ENCODE data around the gene HAPSTR1.
A peak's percentile ranks its signal among the peaks of the same experiment; 100 is the strongest.

HAPSTR1 gene

DNA sequence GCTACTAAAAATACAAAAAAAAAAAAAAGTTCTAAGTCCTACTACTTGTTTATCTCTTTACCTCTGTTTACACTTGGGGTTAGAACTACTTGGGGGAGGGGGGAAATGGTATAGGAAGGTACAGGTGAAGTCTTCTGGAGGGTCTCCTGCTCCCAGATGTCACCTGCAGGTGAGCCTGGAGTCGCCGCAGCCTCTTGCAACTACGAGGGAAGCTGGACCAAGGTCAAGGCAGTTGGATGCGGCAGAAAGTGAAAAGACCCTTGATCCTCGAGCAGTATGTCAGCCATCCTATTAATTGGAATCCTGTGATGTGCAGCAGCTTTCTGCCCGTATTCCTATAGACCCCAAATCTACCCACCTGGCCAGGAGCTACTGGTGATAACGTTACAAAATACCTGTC, 33.0 kb downstream of the HAPSTR1 start:
- DNase-seq: no peak

DNA sequence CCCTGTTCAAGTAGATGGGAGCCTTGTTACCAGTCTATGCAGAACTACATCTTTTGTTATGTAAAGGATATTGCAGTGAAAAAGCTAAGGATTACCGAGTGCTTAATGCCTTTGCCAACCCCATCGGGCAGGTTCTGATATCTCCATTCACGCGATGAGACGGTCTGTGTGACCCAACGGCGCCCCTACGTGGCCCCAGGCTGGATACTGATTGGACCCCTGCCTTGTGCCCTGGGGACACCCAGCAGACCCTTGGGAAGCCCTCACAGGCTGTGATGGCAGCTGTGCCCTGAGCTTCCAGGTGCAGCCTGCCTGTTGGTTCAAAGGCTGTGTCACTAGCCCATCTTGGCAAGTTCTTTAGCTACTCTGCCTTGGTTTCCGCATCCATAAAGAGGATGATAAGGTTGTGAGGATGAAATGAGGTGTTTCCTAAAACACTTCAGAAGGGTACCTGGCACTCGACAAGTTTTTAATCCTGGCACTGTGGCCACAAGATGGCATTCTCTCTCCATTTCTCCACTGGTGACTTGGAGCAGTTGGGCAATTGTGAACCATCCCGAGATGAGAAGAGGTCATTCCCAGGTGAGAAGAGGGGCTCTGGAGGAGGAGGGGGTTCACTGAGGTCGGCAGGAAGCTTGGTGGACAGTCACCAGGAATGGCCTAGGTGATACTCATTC, 33.6 kb downstream of the HAPSTR1 start:
- no peak for DNase-seq

DNA sequence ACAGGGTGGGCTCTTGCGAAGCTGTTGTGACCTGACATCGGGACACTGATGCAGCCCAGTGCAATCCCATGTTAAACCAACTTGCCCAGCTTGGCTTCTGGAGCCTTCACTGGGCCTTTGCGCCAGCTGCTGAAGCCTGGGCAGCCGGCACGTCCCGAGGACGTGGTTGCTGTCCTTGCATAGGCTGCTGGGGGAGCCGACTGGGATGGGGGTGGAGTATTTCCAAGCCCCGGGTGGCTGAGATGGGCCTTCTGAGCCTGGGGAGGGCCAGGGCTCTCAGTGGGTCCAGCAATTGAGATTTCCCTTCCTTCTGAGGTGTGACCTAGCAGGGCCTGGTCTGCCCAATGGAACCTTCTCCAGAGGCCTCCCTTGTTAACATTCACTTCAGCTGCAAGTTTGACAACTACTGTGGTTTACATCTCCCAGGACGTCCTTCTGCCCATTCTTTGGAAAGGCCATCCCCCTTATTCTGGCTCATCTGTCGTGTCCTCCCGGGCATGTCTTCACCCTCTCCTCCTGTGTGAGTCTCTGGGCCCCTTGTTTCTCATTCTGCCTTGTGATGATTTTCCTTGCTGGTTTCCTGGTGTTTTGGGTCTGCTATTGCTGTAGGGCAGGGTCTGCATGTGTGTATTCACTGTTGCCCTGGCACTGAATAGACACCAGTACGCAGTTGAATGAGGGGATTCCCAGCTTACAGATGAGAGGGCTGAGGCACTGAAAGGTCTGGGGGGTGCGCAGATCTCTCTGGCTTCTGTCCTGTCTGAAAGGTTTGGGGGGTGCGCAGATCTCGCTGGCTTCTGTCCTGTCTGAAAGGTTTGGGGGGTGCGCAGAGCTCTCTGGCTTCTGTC, 34.4 kb downstream of the HAPSTR1 start:
- DNase-seq: no peak

DNA sequence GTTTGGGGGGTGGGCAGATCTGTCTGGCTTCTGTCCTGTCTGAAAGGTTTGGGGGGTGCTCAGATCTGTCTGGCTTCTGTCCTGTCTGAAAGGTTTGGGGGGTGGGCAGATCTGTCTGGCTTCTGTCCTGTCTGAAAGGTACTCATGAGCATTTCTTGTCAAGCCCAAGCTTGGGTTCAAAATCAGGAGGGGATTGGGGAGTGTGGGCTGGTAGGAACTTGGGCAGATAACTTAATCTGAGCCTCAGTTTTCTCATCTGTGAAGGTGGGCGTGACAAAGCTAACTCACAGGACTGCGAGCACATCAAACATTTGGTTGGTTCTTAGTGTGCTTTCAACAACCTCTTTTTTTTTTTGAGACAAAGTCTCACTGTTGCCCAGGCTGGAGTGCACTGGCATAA, 35.2 kb downstream of the HAPSTR1 start:
- no peak for DNase-seq

DNA sequence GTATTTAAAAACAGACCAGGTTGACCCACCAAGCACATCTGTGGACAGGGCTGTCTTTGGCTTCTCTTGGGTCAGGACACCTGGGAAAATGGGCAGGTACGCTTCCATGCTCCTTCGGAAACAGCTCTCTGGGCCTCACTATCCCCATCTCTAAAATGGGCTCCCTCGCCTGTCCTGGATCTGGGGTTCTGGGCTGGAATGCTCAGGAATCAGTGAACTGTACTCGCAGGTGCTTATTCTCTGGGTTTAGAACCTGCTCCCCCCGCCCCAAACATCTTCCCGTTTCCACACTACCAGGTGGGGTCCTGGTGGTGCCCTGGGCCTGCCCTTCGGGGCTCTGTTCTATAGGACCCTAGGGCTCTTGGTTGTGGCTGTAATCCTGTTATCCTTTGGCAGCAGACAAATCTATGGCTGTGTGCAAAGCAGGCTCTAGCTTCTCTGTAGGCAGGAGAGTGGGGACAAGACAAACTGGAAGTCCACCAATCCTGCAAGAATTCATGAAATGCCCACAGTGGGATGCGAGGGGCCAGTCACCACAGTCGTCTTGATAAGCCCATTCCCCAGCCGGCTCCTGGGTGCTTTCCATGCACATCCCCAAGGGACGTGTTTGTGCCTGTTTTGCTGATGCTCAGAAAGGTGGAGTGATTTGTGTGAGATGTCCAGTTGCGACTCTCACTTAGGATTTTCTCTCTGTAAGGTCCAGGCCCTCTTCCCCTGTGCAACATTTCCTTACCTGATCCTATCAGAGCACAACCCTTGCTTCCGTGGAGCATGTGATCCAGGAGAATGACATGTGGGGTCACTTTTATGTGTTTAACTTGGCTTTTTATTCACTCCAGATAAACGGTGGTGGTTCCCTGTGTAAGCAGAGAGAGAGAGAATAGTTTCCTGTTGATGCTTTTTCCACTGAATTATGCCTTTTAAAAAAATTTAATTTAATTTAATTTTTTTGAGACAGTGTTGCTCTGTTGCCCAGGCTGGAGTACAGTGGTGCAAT, 37.2 kb downstream of the HAPSTR1 start:
- no peak for DNase-seq

DNA sequence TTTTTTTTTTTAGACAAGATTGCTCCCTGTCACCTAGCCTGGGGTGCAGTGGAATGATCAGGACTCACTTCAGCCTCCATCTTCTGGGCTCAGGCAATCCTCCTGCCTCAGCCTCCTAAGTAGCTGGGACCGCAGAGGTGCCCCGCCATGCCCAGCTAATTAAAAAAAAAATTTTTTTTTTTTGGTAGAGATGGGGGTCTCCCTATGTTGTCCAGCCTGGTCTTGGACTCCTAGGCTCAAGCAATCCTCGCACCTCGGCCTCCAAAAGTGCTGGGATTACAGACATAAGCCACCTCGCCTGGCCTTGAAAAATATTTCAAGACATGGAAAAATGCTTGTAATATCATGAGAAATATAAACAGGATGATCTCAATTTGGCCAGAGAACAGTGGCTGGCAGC, 42.9 kb downstream of the HAPSTR1 start:
- DNase-seq: no peak

DNA sequence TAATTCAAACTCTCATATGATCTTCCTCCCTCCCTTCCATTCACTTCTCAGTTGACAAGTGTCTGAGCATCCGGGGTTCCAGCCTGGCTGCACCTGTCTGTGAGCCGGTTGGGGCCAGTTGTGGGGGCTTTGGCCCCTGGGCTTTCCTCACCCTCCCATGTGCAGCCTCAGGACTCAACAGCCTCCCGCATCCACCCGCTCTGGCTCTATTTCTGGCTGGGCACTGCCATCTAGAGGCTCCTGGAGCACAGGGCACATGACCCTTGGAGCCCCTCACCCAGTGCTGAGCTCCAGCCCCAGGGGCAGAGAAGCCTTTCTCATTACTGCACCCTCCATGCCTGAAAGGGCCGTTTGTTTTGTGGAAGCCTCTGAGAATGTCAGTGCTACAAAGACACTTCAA, 43.3 kb downstream of the HAPSTR1 start:
- DNase-seq: peak; percentile 26

DNA sequence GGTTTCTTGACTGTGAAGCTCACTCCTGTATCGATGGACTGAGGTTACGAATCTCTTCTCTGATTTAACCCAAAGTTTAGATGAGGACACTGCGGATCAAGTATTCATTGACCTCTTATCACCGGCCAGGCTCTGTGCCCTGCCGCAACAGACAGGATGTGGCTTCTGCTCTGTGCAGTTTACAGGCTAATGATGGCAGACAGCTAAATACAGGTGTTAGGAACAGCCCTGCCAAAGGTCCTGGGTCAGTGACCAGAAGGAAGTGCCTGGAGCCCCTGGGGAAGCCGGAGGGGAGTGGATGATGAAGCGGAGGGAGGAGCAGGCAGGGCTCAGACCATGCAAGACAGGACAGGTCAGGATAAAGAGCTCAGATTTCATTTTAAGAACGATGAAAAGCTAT, 44.4 kb downstream of the HAPSTR1 start:
- DNase-seq: no peak

DNA sequence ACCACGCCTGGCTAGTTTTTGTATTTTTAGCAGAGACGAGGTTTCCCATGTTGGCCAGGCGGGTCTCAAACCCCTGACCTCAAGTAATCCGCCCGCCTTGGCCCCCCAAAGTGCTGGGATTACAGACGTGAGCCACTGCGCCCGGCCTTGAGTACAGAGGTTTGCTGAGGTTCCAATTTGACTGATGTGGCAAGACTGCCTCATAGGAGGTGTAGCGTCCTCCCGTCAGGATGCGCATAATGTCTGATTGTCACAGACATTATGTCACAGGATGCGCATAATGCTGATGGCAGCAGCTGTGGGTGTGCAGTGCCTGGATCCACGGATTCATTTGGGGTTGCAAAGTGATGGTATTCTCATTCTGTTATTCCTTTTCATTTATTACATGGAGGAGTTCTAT, 45.2 kb downstream of the HAPSTR1 start:
- DNase-seq: no peak

DNA sequence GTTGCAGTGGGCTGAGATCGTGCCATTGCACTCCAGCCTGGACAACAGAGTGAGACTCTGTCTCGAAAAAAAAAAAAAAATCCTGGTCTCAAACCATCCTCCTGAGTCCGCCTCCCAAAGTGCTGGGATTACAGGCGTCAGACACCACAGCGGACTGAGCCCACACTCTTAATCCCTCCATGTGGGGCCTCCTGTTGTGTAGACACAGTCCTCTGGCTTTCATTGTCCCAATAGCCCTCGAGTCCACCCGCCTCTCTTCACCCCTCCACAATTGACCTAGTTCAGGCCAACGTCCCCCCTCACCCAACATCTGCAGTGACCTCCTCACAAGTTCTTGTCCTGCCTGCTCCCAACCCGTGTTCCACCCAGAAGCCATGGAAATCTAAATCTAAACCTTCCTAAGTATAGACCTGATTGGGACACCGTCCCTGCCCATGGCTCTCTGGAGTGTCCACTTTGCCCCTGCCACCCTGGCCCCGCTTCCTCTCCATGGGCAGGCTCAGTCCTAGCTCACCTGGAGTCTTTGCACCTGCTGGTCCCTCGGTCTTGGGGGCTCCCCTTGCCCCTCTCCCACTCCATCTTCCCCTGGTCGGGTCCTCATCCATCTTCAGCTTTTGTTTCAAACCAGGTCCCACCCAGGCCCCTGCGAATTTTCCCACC, 46.7 kb downstream of the HAPSTR1 start:
- DNase-seq: no peak

DNA sequence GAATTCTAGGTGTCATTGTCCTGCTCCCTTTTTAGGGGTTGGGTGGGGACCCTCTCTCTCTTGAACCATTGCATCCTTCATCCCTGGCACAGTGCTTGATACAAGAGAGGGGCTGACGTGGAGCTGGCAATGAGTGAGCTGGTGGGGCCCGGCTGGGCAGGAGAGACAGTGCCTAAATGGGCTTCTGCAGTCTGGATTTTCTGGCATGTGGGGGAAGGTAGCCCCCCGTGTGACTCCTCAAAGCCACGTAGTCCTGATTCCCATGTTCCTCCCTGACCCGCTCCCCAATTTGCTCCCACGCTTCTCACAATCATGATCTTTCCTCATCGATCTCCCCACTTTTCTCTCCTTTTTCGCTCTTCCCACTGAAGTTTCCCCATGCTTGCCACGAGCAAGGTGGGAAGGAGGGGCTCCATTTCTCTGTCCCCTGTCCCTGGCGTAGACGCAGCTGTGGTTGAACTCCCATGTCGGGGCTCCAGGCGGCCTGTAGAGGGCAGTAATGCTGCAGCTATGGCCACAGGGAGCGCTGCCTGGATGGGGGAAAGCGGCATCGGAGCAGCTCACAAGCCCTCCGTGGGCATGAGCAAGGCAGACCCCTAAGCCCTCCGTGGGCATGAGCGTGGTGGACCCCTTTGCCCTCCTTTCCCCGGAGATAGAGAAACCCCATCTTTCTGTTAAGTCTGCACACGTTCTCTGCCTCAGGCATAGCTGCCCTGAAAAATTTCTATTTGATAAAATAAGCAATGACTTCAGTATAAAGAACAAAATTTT, 47.5 kb downstream of the HAPSTR1 start:
- DNase-seq: peak; percentile 56

DNA sequence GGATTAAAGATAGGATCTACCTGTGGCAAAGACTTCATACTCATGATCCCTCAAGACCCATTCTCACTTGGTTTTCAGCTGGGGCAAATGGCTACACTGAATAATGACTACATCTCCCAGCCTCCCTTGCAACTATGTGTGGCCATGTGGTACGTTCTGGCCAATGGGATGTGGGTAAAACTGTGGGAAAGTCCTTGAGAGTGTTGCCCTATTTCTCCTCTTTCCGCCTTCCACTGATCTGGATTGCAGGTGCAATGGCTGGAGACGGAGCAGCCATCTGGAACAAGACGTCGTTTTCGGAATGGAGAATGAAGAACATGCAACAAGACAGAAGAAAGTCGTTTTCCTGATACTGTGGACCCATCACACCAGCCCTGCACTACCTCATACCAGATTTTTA, 48.5 kb downstream of the HAPSTR1 start:
- no peak for DNase-seq
